ENCODE data around the gene BRAP.
"Not testable (repeated sequence)": the region's sequence is repeated elsewhere in the genome, so short reads cannot be mapped to it uniquely, and the experiment has no call there.

BRAP gene

DNA sequence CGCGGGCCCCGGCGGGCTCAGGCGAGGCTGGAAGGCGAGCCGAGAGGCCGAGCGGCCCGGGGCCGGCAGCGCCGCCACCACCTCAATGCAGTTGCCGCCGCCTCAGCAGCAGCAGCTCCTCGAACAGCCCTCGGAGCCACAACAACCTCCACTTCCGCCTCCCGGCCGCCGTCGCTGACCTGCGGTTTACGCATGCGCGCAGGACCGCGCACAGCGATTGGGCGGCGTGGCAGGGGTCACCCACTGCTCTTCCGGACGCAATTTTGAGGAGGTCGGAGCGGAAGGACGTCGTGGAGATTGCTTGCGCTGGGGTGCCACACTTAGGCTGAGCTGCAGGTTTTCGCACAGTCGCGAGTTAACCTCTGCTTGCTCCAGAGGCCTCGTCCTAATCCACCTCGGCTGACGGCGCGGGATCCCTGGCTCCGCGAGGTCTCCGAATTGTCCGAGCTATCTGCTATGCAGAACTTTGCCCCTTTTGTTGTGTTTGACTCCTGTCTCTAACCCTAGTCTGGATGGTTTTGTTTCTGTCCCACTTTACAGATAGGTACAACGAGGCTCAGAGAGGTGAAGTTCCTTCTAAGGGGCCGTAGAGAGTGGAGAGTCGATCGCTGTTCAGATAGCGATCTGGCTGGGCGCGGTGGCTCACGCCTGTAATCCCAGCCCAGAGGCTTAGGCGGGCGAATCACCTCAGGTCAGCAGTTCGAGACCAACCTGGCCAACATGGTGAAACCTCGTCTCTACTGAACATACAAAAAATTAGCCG, at the start of gene BRAP, which contains the start of gene ACAD10:
BRAP (minus strand) TSS at position 146 of the 763 bp plus-strand sequence. CDS start 164 bp downstream, outside the sequence.
ACAD10 (plus strand) TSS at position 243 of the 763 bp plus-strand sequence. CDS start 6,657 bp downstream, outside the sequence.
- DNase-seq: peak; percentile 91

GRCh38 chr12:111733340-111733915, 47.7 kb upstream of the BRAP start:
- DNase-seq: no peak

- no peak for DNase-seq
Observed at GRCh38 chr12:111732786-111733185, 47.0 kb upstream of the BRAP start.

DNA sequence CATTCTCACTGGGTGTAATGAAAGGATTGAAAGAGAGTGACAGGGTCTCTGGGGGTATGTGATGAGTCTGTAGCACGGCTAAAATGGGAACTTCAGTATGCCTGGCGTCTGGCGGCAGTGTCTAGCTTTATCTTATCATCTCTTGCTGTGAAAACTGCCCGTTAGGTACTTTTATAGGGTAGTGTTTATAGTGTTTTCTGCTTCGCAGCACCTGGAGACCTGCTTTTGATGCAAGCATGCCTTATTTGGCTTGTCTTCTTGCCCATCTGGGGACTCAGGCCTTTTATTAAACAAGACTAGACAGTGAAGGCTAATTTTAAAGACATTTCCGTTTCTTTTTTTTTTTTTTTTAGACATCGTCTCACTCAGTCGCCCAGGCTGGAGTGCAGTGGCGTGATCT, 44.7 kb upstream of the BRAP start:
- DNase-seq: no peak

DNA sequence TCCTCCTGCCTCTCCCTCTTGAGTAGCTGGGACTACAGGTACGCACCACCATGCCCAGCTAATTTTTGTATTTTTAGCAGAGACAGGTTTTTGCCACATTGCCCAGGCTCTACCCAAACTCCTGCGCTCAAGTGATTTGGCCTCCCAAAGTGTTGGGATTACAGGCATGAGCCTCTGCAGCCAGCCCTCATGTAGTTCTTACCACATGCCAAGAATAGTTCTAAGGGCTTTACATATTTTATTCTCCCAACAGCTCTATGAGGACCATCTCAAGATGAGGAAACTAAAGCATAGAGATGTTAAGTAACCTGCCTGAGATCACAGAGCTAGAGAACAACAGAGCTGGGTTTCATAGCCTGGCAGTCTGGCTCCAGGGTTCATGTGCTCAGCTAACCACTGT, 43.0 kb upstream of the BRAP start:
- no peak for DNase-seq

GRCh38 chr12:111723646-111724360, 38.0 kb upstream of the BRAP start:
- not testable (repeated sequence) for DNase-seq

DNA sequence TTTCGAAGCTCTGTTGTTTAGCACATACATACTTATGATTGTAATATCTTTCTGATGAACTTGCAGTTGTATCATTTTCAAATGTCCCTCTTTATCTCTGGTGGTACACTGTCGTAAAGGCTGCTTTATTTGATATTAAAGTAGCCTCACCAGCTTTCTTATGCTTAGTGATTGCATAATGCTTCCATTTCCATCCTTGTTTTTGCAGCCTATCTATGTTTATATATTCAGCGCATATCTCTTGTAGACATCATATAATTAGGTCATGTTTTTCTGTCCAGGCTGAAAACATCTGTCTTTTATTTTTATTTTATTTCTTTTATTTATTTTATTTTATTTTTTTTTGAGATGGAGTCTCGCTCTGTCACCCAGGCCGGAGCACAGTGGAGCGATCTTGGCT, 34.7 kb upstream of the BRAP start:
- DNase-seq: no peak

DNA sequence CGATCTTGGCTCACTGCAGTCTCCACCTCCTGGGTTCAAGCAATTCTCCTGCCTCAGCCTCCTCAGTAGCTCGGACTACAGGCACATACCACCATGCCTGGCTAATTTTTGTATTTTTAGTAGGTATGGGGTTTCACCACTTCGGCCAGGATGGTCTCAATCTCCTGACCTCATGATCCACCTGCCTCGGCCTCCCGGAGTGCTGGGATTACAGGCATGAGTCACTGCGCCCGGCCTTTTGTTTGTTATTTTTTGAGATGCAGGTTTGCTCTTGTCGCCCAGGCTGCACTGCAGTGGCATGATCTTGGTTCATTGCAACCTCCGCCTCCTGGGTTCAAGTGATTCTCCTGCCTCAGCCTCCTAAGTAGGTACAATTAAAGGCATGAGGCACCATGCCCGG, 33.6 kb upstream of the BRAP start:
- DNase-seq: not testable (repeated sequence)

GRCh38 chr12:111715279-111715678, 29.5 kb upstream of the BRAP start:
- DNase-seq: no peak

DNA sequence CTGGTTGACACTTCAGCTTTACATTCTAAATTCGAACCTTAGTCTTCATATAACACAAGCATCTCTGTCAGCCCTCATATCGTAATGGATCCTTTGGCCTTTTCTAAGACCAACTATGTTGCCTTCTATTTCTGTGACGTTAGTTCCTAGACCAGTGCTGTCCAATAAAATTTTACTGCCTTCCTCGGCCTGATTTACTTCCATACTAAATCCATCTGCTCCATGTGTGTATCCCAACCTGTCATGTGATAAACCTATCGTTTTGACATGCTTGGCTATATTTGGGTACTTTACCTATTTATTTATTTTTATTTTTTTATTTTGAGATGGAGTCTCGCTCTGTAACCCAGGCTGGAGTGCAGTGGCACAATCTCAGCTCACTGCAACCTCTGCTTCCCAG, 20.4 kb upstream of the BRAP start:
- no peak for DNase-seq

DNA sequence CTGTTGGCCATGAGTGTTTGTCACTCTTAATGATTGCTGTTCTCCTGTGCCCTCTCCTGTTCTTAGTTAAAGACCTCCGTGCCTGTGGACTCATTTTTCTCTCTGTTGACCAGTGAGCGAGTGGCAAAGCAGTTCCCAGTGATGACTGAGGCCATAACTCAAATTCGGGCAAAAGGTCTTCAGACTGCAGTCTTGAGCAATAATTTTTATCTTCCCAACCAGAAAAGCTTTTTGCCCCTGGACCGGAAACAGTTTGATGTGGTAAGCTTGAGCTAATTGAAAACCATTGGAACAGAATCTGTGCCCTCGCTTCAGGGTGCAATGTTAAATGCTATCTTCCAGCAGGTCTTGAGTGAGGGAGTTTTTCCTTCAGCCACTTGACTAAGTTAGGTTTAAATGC, 19.9 kb upstream of the BRAP start:
- no peak for DNase-seq

- no peak for DNase-seq
Observed at GRCh38 chr12:111699962-111700361, 14.2 kb upstream of the BRAP start.

GRCh38 chr12:111693818-111694217, 8.1 kb upstream of the BRAP start:
- no peak for DNase-seq

DNA sequence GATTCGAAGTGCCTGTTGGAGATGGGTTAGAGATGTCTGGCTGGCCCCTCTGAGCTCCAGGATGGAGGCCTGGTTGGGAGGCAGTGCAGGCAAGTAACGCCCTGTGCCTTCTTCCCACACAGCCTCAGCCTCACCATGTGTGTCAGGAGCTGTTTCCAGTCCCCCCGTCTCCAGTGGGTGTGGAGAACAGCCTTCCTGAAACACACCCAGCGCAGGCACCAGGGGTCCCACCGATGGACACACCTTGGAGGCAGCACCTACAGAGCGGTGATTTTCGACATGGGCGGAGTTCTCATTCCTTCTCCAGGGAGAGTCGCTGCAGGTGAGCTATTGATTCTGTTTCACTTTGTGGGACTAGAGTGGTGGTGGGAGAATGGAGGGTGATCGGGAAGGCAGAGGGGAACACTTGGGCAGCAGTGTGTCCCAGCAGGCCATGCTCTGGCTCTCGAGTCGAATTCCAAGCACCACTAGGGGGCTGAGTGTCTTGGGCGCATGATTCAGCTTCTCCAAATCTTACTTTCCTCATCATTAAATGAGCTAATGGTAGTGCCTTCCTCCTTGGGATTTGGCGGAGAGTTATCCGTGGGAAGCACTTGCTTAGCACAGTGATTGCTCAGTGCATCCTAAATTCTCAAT, 6.9 kb upstream of the BRAP start:
- DNase-seq: no peak

DNA sequence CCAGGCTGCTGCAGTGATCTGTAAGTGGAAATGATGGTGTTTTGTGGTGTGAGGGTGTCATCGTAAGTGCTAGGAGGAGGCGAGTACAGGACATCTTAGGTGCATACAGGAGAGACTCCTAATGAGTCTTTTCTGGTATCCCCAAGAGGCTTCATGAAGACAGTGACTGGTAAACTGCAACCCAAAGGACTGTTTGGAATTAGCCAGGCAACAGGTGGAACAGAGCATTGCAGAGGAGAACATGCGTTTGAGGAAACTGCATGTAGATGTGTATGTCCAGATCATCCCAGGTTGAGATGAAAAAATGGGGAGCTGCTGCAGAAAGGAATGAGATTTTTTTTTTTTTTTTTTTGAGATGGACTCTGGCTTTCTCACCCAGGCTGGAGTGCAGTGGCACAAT, 5.5 kb upstream of the BRAP start:
- no peak for DNase-seq

DNA sequence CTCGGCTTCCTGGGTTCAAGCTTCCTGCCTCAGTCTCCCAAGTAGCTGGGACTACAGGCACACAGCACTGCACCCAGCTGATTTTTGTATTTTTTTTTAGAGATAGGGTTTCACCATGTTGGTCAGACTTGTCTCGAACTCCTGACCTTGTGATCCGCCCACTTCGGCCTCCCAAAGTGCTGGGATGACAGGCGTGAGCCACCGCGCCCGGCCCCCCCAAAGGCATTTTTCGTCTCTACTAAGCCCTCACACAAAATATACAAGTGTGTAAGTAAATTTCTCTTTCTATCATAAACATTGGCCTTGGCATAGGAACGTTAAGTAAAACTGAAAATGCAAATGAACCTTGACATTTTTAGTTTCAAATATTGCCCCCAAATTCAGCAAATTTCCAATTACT, 2.2 kb upstream of the BRAP start:
- no peak for DNase-seq

- no peak for DNase-seq
Observed at GRCh38 chr12:111687255-111687654, 1.5 kb upstream of the BRAP start.

- DNase-seq: no peak
Observed at GRCh38 chr12:111686574-111687105, 884 bp upstream of the BRAP start.

DNA sequence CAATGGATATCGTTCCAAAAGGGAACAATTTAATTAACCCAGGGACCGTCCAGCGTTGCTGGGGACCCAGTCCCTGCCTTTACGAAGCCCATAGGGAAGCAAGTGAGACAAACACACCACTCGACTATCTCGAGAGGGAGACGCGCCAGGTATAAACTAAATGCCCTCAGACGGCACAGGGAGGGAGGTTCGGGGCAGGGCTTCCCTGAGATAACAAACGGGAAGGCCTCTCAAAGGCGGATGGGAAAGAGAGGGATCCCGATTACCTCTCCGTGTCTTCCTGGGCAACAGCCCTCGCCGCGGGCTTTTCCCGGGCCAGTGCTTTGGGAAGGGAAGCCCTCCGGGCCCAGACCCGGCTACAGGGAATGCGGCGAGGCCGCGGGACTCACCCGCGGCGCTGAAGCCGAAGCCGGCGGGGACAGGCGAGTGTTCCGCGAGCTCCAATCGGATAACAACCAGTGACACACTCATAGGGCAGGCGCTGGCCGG, 390 bp downstream of the BRAP start:
- DNase-seq: no peak

DNA sequence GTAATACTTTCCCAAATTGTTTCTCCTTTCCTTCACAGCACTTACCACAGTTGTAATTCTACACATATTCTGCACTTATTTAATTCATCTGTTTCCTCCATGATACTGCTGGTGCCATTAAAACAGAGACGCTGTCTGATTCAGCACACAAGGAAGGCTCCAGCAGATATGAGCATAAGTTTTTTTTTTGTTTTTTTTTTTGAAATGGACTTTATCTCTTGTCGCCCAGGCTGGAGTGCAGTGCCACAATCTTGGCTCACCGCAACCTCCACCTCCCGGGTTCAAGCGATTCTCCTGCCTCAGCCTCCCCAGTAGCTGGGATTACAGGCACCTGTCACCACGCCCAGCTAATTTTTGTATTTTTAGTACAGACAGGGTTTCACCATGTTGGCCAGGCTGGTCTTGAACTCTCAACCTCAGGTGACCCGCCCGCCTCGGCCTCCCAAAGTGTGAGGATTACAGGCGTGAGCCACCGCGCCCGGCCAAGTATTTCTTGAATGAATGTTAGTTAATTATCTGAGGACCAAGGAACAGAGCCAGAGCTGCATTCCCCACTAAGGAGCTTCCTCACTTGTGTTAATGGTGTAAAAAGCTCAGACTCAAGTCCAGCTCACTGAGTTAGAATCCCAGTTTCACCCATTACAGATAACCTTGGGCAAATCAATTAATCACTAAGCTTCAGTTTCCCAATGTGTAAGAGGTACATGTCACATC, 1.1 kb downstream of the BRAP start:
- DNase-seq: not testable (repeated sequence)

DNA sequence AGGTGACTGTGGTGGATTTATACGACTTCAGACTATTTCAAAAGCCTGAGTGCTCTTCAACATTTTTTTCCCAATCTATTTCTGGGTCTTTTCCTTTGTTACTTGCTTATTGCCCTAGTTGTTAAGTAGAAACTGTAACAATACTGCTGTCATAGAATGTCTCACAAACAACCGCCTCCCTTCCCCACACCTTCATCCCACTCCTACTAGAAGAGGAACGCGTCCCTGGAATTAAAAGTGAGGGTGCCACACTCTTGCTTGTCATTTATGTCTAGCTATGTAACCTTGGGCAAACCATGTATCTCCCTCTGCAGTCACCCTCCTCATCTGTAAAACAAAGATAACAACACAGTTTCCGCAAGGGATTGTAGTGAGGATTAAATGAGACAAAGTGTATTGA, 8.6 kb downstream of the BRAP start:
- DNase-seq: no peak

- DNase-seq: no peak
Observed at GRCh38 chr12:111673503-111673902, 12.3 kb downstream of the BRAP start.

All from stimulated activated CD4-positive, alpha-beta T cell treated with anti-CD3 and anti-CD28 coated beads, Interleukin-4, amount 100 ng/mL, for 1 hour (primary cell).